Measurements from ENCODE around the gene BTBD8. TPM values are rescaled to one million over a fixed set of nuclear protein-coding genes. Genes with fewer than 3 reads are reported as not detected.
A peak's percentile ranks its signal among the peaks of the same experiment; 100 is the strongest.
"Not testable (repeated sequence)": the region's sequence is repeated elsewhere in the genome, so short reads cannot be mapped to it uniquely, and the experiment has no call there.

Gene BTBD8
- total RNA-seq, 1 experiment from 2014 or later, result 3.0 TPM

DNA sequence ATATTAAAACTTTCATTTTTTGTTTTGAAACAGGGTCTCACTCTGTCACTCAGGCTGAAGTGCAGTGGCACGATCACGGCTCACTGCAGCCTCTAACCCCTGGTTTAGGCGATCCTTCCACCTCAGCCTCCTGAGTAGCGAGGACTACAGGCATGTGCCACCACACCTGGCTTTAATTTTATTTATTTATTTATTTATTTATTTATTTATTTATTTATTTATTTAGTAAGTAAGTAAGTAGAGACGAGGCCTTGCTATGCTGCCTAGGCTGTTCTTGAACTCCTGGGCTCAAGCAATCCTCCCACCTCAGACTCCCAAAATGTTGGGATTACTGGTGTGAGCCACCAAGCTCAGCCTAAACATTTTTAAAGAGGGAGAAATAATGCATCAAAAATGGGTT is 3.8 kb upstream of the BTBD8 start:
- no peaks in the 10 kb centered on the region for H3K27me3 ChIP-seq (ENCODE audit: control insufficient read depth, insufficient read depth, low read length)
- no peaks in the 10 kb centered on the region for H3K36me3 ChIP-seq (replicated peaks; ENCODE audit: control insufficient read depth, insufficient read depth, low read length)
- no peak overlapping the region for H3K4me3 ChIP-seq (ENCODE audit: insufficient read depth, low read depth, low read length)
- no peak for DNase-seq

DNA sequence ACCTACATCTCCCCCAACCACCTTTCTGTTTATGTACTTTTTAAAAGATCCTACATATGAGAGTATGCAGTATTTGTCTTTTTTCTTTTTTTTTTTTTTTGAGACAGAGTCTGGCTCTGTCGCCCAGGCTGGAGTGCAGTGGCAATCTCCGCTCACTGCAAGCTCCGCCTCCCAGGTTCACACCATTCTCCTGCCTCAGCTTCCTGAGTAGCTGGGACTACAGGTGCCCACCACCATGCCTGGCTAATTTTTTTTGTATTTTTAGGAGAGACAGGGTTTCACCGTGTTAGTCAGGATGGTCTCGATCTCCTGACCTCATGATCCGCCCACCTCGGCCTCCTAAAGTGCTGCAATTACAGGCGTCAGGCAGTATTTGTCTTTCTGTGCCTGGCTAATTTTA is 2.1 kb upstream of the BTBD8 start:
- not testable (repeated sequence) for H3K27me3 ChIP-seq (ENCODE audit: control insufficient read depth, insufficient read depth, low read length); H3K4me3 ChIP-seq (ENCODE audit: insufficient read depth, low read depth, low read length); DNase-seq; H3K36me3 ChIP-seq (replicated peaks; ENCODE audit: control insufficient read depth, insufficient read depth, low read length)

DNA sequence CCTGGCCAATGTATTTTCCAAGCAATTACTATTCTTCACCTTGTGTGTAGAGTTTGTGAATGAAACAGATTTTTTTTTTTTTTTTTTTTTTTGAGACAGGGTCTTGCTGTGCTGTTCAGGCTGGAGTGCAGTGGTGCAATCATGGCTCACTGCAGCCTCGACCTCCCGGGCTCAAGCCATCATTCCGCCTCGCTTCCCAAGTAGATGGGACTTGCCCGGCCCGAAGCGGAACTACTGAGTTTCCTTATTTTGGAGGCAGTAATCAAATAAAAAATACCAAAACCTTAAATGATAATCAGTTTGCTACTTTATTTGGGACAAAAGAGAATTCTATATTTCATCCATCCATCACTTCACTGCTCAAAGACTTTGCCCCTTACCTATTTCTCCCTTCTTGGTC is 704 bp upstream of the BTBD8 start:
- peak overlapping the region; percentile 72 for H3K4me3 ChIP-seq (ENCODE audit: insufficient read depth, low read depth, low read length)
- no peaks in the 10 kb centered on the region for H3K36me3 ChIP-seq (replicated peaks; ENCODE audit: control insufficient read depth, insufficient read depth, low read length)
- H3K27me3 ChIP-seq (ENCODE audit: control insufficient read depth, insufficient read depth, low read length), result no peaks in the 10 kb centered on the region
- no peak for DNase-seq

DNA sequence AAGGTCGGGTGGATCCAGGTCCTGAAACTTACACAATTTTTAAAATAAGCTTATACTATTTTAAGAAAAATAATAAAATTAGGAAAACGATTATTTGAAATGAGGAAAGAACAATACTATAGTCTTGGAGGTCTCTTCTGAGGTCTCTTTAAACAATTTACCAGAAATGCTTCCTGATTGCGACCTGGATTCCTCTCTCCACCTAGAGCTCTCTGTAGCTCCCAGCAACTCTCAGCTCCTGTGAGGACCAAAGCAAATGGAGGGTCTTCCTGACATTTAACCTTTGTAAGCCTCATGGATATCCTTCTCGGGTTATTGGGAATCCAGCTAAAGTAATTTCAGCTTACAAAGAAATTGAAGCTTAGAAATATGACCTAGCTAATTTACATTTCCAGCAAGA is 886 bp downstream of the BTBD8 start:
- H3K4me3 ChIP-seq (ENCODE audit: insufficient read depth, low read depth, low read length), result peak overlapping the region; percentile 72
- H3K27me3 ChIP-seq (ENCODE audit: control insufficient read depth, insufficient read depth, low read length), result no peaks in the 10 kb centered on the region
- peak; percentile 10 for DNase-seq
- H3K36me3 ChIP-seq (replicated peaks; ENCODE audit: control insufficient read depth, insufficient read depth, low read length), result no peaks in the 10 kb centered on the region

DNA sequence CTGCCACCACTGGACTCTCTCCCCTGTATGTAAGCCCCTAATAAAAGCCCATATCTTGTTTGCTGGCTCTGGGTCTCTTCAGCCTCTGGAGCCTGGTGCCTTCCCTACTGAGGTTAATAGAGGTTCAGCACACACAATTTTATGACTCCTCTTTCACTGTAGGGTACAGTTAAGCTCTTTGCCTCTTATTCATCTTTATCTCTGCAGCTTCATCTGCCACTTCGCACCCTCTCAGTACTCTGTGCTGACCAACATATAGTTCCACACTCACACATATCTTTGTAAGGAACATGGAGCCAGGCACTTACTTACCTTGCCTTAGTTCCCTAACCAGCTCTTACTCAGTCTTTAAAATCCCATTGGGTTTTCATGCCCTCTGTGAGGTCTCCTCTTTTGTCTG is 4.5 kb downstream of the BTBD8 start:
- no peaks in the 10 kb centered on the region for H3K36me3 ChIP-seq (replicated peaks; ENCODE audit: control insufficient read depth, insufficient read depth, low read length)
- H3K27me3 ChIP-seq (ENCODE audit: control insufficient read depth, insufficient read depth, low read length), result no peaks in the 10 kb centered on the region
- no peak for DNase-seq
- no peak overlapping the region for H3K4me3 ChIP-seq (ENCODE audit: insufficient read depth, low read depth, low read length)

DNA sequence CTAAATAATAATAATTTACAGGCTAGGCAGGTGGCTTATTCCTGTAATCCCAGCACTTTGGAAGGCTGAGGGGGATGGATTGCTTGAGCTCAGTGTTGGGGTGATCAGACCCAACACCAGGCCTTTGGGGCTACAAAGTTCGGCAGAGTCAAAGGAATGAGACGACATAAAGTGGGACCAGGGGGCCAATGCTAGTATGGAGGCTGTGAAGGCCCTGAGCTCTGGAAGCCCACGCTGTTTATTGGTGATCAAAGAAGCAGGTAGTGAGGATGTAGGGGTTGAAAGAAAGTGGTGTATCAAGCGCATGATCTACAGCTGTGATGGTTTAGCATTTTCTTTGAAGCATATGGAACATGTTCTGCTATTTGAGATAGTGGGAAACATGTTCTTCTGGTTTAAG is 5.6 kb downstream of the BTBD8 start:
- Histone ChIP-seq H3K36me3 (replicated peaks; ENCODE audit: control insufficient read depth, insufficient read depth, low read length) (no peaks in the 10 kb centered on the region), H3K27me3 (ENCODE audit: control insufficient read depth, insufficient read depth, low read length) (no peaks in the 10 kb centered on the region), H3K4me3 (ENCODE audit: insufficient read depth, low read depth, low read length) (no peak overlapping the region)
- DNase-seq, result no peak

DNA sequence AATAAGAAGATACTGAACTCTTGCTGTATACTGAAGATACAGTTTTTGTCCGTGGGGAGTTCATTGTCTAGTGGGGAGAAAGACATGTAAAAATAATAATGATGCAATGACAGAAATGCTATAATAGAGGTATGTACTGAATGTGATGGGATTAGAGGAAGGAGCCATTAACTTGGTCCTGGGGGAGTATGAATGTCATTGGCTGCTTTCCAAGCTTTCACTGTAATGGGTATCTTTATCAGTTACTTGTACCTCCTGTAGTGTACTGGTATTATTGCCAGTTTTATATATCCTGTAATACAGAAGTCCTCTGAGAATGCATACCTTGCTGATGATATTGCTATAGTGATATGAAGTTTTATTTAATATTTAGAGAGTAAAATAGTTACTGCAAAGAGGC is 7.4 kb downstream of the BTBD8 start:
- Histone ChIP-seq H3K27me3 (ENCODE audit: control insufficient read depth, insufficient read depth, low read length) (no peaks in the 10 kb centered on the region), H3K4me3 (ENCODE audit: insufficient read depth, low read depth, low read length) (no peak overlapping the region), H3K36me3 (replicated peaks; ENCODE audit: control insufficient read depth, insufficient read depth, low read length) (no peaks in the 10 kb centered on the region)
- no peak for DNase-seq

DNA sequence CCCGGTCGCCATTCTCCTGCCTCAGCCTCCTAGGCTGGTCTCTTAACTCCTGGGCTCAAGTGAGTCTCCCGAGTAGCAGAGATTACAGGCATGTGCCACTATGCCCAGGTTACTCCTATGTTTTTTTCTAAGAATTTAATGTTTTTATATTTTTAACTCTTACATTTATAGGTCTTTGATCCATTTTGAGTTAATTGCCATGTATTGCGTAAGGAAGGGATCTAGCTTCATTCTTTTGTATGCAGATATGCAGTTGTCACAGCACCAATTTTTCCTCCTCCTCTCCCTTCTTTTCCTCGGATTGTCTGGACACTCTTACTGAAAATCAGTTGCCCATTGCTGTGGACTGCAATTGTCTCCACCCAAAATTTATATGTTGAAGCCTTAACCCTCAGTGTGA is 11.5 kb downstream of the BTBD8 start:
- DNase-seq, result no peak
- no peaks in the 10 kb centered on the region for H3K36me3 ChIP-seq (replicated peaks; ENCODE audit: control insufficient read depth, insufficient read depth, low read length)
- no peak overlapping the region for H3K4me3 ChIP-seq (ENCODE audit: insufficient read depth, low read depth, low read length)
- H3K27me3 ChIP-seq (ENCODE audit: control insufficient read depth, insufficient read depth, low read length), result no peaks in the 10 kb centered on the region

DNA sequence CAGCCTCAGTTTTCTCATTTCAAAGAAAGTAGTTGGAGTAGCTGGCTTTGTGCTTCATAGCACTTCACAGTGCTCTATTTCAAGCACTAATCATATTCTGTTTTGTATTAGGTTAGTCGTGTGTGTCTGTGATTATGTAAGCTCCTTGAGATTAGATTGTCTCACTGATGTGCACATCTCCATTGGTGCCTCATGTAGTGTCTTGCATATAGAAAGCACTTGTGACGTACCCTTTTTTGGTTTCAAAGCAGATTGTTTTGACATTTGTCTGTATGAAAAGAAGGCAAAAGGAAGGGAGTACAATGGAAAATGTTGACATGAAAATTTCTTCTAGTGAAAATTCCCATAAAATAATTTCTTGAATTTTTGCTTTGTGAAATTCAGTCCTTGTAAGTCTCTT is 13.9 kb downstream of the BTBD8 start:
- H3K36me3 ChIP-seq (replicated peaks; ENCODE audit: control insufficient read depth, insufficient read depth, low read length), result no peaks in the 10 kb centered on the region
- no peaks in the 10 kb centered on the region for H3K27me3 ChIP-seq (ENCODE audit: control insufficient read depth, insufficient read depth, low read length)
- H3K4me3 ChIP-seq (ENCODE audit: insufficient read depth, low read depth, low read length), result no peak overlapping the region
- DNase-seq, result no peak

DNA sequence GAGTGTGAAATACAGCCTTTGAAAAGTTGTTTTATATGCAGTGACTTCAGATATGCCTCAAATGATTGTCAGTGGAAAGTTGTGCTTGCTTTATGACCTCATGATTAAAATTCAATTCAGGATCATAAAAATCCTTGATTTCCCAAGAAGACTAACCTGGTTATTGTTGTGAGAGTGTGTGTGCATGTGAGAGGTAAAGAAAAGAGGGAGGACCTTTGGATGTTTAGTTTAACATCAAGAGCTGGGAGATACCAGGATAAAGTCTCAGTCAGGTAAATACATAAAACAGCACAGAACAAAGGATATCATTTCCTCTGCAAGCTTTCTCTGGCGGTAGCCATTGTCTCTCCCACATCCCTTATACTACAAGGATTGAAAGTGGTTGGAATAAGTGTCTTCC is 14.4 kb downstream of the BTBD8 start:
- DNase-seq, result no peak
- no peak overlapping the region for H3K4me3 ChIP-seq (ENCODE audit: insufficient read depth, low read depth, low read length)
- H3K36me3 ChIP-seq (replicated peaks; ENCODE audit: control insufficient read depth, insufficient read depth, low read length), result no peaks in the 10 kb centered on the region
- no peaks in the 10 kb centered on the region for H3K27me3 ChIP-seq (ENCODE audit: control insufficient read depth, insufficient read depth, low read length)

DNA sequence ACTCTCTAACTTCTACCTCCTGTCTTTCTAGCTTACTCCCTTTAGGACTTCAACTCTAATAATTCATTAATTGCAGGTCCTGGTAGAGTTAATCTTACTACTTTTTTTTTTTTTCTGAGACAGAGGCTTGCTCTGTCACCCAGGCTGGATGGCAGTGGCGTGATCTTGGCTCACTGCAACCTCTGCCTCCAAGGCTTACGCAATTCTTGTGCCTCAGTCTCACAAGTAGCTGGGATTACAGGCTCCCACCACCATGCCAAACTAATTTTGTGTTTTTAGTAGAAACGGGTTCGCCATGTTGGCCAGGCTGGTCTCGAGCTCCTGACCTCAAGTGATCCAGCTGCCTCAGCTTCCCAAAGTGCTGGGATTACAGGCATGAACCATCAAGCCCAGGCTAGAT is 15.7 kb downstream of the BTBD8 start:
- DNase-seq, result no peak
- Histone ChIP-seq H3K36me3 (replicated peaks; ENCODE audit: control insufficient read depth, insufficient read depth, low read length) (no peaks in the 10 kb centered on the region), H3K4me3 (ENCODE audit: insufficient read depth, low read depth, low read length) (no peak overlapping the region), H3K27me3 (ENCODE audit: control insufficient read depth, insufficient read depth, low read length) (no peaks in the 10 kb centered on the region)

DNA sequence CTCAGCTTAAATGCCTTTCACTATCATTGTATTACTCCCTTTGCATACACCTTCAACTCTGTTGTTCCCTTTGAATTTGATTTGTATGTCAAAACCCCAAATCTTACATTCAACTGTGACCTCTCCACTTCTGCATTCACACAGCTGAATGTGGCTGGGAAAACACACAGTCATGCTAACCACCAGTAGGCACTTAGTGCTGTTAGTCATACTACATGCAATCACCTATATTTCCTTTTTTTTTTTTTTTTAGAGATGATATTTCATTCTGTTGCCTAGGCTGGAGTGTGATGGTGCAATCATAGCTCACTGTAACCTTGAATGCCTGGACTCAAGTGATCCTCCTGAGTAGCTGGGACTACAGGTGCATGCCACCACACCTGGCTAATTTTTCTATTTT is 16.2 kb downstream of the BTBD8 start:
- H3K4me3 ChIP-seq (ENCODE audit: insufficient read depth, low read depth, low read length), result no peak overlapping the region
- no peaks in the 10 kb centered on the region for H3K27me3 ChIP-seq (ENCODE audit: control insufficient read depth, insufficient read depth, low read length)
- H3K36me3 ChIP-seq (replicated peaks; ENCODE audit: control insufficient read depth, insufficient read depth, low read length), result no peaks in the 10 kb centered on the region

DNA sequence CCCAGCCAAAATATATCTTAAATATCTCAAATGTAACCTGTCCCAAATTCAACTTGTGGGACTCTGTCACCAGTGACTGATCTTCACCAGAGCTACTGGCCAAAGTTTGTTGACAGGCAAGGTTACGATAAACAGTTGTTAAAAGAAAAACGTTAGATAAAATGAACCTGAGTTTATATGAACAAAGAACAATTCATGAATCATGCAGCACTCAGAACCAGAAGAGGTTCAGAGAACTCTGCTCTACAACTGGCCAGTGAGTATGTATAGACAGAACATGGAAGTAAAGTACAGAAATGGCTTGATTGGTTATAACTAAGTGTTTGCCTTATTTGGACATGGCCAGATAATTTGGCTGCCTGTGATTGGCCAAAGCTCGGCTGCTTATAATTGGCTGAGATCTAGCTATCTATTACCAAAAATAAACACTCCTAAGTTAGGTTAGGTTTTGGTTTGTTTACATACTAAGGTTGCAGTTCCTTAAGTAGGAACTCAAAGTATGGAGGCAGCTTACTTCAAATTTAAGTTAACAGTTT is 25.5 kb downstream of the BTBD8 start:
- Histone ChIP-seq H3K4me3 (ENCODE audit: insufficient read depth, low read depth, low read length) (no peak overlapping the region), H3K27me3 (ENCODE audit: control insufficient read depth, insufficient read depth, low read length) (no peaks in the 10 kb centered on the region), H3K36me3 (replicated peaks; ENCODE audit: control insufficient read depth, insufficient read depth, low read length) (no peaks in the 10 kb centered on the region)
- DNase-seq, result no peak

More for the DNA sequence above, 16.2 kb downstream of the BTBD8 start:
- no peak for DNase-seq

DNA sequence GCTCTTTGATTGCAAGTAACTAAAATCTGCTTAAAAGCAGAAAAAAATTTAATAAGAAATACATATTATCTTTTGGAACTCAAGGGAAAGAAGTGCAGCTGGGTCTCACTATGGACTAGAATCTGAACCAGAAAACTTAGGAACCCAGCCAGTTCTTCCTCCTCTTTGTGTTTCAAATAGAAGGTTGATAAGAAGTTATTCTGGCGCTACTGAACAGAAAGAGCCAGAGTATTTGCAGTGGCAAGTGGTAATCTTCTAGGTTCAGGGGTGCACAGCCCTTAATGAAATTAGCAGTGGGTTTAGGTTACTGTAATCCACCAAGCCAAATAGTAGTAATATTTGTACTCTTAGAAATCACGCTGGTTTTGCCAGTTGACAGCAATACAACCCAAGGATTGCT is 28.5 kb downstream of the BTBD8 start:
- no peaks in the 10 kb centered on the region for H3K27me3 ChIP-seq (ENCODE audit: control insufficient read depth, insufficient read depth, low read length)
- no peaks in the 10 kb centered on the region for H3K36me3 ChIP-seq (replicated peaks; ENCODE audit: control insufficient read depth, insufficient read depth, low read length)
- no peak for DNase-seq
- H3K4me3 ChIP-seq (ENCODE audit: insufficient read depth, low read depth, low read length), result no peak overlapping the region

DNA sequence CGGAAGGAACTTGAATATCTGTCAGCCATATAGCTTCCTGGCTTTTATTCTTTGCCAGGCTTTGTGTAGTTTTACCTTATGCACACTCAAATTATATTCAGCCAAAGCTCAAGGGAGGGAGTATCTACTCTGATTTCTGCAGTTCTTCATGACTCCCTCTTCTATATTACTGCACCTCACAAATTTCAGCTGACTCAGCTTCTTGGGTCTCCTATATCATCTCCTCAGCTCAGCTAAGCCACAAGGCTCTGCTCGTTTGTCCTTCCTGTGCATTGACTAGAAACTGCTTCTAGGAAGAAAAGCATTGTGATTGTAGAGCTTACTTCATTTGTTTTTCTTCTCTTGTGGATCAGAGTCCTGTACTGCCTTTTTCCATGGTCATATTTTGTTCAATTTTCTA is 37.4 kb downstream of the BTBD8 start:
- Histone ChIP-seq H3K27me3 (ENCODE audit: control insufficient read depth, insufficient read depth, low read length) (no peaks in the 10 kb centered on the region), H3K36me3 (replicated peaks; ENCODE audit: control insufficient read depth, insufficient read depth, low read length) (no peaks in the 10 kb centered on the region), H3K4me3 (ENCODE audit: insufficient read depth, low read depth, low read length) (no peak overlapping the region)
- DNase-seq, result no peak

DNA sequence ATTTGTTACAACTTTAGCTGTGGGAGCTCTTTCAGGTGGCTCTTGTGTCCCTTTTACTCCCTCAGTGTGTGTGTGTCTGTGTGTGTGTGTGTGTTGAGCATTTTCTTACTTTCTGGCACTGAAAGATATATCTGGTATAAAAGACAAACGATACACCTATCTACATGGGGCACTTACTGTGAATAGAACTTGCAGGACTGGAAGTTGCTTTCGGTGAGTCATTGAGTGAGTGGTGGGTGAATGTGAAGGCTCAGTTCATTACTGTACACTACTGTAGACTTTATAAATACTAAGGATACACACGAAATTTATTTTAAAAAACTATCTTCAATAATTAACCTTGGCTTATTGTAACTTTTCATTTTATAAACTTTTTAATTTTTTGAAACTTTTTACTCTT is 38.7 kb downstream of the BTBD8 start:
- Histone ChIP-seq H3K27me3 (ENCODE audit: control insufficient read depth, insufficient read depth, low read length) (no peaks in the 10 kb centered on the region), H3K36me3 (replicated peaks; ENCODE audit: control insufficient read depth, insufficient read depth, low read length) (no peaks in the 10 kb centered on the region), H3K4me3 (ENCODE audit: insufficient read depth, low read depth, low read length) (no peak overlapping the region)
- no peak for DNase-seq
